AG20443 (cell line): Measurements from ENCODE around the gene FES.

ENCODE experiments used
- DNase-seq: peaks from one replicate; pipeline ENCODE4 v3.0.0; 2012; ENCODE audit warnings: low spot score, mixed read lengths

Gene FES

DNA sequence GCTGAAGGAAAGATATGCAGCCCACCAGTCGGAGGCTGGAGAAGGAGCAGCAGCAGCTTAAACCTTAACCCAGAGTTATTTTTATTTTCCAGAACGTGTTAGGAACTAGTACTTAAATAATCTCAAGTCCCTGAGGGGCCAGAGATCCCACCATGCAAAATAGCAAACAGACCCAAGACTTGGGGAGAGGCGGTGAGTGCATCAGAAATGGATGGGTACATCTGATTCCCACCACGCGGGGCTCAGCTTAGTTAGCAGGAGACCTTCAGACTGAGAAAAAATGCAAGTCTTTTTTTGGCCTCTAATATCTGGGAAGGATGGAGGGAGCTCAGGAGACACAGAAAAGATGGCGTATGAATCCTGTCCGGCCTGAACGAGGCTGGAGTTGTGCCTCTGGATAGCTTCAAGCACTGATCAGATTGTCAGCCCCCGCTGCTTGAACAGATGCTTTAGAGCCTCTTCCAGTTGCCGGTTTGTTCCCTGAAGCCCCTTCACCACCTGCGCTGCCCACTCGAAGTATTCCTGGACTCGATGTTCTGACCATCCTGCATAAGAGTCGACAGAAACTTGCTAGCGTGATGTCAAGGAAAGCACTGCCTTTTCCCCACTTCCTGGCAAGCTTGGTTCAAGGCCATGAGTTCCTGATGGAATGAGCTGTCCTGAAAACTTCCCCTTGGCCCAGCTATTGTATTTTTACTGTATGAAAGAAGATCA is 46.7 kb downstream of the FES start:
- no peak for DNase-seq

DNA sequence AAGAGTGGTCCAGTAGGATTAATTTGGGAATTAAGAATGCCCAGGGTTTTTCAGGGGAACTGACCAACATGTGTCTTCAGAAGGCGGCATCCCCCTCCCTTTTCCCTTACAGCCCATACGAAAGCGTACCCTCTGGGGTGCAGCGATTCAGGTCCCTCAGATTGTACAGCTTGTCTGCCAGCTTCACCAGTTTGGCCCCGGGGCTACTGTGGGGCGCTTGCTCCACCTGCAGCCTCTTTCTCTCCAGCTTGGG is 47.2 kb downstream of the FES start:
- no peak for DNase-seq

DNA sequence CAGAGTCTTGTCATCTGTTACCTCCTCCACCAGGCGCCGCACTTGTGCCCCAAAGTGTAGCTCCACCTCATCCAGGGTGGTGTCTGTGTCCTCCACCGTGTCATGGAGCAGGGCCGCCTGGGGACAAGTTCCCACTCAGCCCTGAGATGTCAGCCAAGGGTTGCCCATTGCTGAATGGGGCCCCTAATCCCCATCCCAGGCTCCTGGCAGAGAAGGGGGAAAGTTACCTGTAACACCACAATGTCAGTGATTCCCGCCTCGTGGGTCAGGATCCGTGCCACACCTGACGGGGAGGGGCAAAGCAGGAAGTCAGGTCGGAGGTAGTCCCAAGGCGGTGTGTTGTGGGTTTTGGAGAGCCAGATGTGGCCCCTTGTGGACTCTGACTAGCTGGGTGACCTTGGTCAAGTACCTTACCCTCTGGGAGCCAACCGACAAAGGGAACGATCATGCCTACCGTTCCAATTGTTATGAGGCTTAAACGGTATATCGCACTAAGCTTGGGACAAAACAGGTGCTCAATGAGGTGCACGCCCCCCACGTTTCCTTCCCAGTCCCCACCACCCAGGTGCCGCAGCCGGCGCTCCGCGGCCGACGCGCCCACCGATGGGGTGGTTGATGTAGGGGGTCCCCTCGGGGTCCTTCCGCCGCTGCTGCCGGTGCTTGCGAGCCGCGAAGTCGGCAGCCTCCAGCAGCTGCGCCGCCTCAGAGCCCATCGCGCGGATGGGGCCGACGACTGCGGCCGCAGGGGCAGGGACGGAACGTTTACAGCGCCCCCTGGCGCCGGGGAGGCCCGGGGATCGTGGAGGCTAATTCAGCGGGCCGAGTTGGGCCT is 47.7 kb downstream of the FES start, which contains the start of gene HDDC3:
Gene HDDC3 (minus strand): TSS at position 722 of the 832 bp plus-strand sequence. CDS start 9 bp downstream, at position 713.
- peak; percentile 97 for DNase-seq

DNA sequence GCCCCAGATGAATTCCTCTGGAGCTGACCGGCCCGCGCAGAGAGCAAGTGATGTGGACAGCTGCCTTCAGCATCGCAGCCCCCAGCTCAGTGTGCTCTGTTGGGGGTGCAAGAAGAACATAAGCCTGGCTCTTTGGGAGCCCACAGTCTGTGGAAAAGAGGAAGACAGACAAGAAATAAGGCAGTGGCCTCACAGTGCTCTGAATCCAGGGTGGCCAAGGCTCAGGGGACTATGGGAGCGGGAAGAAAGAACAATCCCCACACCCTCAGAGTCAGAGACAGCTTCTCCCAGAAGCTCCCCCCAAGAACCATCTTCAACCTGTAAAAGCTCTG is 48.3 kb downstream of the FES start:
- no peak for DNase-seq

DNA sequence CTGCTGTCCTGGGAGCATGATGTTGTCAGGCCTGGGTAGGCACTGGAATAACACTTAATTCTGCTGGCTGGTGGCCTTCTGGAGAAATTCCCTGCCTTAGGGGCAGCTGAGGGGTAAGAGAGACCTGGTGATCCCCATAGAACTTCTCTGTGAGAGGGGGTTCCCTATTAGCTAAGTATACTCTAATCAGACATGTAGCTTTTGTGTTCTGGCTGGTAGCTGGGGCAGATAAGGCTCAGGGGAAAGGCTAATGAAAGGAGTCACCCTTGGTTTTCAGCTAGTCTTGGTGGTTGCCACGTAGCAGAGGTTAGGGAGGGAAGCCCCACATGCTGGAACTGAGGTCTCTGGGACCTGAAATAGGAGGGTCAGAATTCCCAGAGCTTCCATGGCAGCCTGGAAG is 49.0 kb downstream of the FES start:
- no peak for DNase-seq

DNA sequence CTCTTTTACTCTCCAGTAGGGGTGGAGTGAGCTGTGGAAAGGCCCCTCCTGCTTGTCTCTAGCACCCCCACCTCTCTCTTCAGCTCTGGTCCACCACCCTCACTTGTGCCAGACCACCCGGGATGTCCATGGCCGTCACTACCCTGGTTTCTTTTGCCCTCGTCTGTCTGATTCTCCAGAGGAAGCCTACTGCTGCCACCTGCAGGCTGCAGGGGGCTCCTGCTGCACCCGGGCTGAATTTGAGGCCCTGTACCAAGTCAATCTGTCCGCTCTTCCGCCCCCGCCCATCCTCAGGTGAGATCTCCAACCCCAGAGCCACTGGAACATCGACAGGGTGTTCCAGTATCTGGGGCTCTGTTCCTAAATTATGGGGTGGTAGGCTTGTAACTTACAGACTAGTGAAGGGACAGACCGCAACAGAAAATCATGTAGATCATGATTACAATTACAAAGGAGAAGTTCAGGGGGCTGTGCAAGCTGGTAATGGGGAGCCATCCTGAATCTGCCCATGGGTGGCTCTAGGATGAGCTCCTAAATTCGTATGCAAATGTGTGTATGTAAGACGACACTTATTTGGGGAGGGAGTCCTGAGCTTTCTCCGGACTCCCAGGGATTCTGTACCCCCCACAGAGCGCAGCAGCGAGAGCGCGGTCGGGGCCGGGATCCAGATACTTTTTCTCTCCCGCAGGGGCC is 50.1 kb downstream of the FES start:
- DNase-seq: peak; percentile 89

DNA sequence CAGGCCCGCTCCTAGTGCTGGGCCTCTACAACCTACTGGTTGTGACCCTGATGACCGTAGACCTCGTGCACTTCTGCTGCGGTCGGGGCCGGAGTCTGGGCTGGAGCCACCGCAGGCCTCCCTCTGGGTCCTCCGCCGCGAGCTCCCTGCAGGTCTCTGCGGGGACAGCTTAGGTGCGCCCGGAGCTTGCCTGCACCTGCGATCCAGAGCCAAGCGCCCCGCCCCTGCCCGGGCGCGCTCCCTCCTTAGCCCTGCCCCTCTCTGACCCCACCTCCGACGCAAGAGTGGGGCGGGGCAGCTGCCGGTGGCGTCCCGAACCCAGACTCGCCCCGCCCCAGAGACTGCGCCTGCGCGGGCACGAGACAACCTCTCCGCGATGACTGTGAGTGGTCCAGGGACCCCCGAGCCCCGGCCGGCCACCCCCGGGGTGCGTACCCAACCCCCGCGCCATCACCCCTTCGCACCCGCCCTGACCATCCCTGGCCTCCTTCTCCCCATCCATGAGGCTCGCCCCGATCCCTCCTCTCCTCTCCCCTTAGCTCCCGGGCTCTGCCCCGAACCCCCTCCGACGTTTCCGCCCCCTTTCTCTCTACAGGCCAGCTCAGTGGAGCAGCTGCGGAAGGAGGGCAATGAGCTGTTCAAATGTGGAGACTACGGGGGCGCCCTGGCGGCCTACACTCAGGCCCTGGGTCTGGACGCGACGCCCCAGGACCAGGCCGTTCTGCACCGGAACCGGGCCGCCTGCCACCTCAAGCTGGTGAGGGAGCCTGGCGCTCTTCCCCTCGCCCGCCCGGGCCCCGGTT is 50.8 kb downstream of the FES start, which contains the start of gene UNC45A:
Gene UNC45A (plus strand): TSS at position 337 of the 803 bp plus-strand sequence. CDS start 40 bp downstream, at position 377.
- DNase-seq: peak; percentile 98

DNA sequence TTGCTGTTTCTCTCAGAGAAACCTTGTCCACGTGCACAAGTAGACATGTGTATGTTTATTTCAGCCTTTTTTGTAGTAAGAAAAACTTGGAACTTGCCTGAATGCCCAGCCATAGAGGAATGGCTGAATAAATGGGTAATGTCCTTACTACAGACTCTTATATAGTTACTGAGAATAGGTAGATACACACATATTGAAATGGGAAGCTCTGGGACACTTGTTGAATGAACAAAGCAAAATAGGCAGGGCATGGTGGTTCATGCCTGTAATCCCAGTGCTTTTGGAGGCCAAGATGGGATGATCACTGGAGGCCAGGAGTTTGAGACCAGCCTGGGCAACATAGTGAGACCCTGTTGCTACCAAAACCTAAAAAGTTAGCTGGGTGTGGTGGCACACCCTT is 52.5 kb downstream of the FES start:
- DNase-seq: no peak

DNA sequence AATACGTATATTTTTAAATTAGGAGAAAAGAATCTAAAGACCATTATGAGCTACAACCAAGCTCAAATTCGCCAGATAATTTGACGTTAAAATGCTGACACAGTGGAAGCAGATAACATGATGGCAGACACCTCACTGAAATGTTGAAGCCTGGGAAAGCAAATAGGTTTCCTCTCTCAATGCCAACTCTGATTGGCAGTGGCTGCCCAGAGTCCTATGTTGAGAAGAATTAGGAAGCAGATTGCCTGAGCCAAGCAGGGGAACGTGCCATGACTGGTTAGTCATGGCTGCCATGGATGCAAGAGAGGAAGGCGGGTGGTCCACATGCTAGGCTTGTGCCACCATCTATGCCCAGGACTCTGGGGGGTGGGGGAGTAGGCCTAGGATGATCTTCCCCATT is 54.0 kb downstream of the FES start:
- DNase-seq: no peak

DNA sequence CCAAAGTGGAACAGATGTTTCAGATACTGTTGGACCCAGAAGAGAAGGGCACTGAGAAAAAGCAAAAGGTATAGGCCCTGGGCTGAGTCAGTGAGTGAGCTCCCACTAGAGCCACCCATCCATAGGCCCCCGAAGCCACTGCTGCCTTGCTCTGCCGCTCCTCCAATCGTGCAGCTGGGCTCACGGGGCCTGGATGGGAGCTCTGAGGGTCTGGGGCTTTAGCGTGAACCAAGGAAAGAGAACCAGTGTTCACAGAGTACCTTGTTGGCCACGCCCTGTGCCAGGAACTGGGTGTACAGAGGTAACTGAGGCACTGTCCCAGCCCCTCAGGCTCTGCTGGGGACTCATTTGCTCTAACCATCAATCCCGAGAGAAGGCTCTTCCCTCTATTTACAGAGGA is 55.5 kb downstream of the FES start:
- no peak for DNase-seq

DNA sequence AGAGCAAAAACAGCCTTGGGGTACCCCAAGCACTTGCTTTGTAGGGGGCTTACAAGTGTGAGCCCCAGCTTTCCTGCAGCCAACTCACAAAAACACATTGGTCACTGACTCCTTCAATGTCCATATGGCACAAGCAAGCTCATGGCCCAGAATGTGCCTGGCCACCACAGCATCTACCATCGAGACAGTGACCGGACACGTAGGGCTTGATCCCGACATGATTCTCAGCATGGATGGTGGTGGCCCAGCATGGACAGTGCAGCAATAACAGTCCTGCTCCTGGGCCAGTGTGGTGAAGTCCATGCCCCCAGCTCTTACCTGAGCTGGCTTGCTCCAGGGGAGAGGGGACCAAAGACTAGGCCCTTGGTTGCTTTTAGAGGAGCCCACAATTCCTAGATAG is 56.7 kb downstream of the FES start:
- no peak for DNase-seq

DNA sequence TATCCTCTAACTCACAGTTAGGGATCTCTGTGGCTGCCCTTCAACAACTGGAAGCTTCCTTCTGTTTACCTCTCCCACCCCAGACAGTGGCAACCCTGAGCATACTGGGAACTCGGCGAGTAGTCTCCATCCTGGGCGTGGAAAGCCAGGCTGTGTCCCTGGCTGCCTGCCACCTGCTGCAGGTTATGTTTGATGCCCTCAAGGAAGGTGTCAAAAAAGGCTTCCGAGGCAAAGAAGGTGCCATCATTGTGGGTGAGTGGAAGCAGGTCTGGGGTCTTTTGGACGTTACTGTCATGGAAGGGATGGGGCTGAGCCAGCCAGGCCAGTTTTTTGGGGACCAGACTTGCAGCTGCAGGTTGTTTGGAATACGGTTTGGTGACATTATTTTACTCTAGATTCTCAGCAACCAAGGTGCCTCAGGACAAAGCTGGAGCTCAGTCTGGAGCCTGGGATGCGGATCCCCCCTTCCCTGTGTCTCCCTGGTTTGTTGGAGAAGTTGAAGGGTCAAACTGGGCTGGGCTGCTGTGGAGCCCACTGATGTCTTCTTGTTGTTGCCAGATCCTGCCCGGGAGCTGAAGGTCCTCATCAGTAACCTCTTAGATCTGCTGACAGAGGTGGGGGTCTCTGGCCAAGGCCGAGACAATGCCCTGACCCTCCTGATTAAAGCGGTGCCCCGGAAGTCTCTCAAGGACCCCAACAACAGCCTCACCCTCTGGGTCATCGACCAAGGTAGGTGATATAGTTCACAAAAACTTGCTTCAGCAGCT is 58.2 kb downstream of the FES start:
- DNase-seq: no peak

DNA sequence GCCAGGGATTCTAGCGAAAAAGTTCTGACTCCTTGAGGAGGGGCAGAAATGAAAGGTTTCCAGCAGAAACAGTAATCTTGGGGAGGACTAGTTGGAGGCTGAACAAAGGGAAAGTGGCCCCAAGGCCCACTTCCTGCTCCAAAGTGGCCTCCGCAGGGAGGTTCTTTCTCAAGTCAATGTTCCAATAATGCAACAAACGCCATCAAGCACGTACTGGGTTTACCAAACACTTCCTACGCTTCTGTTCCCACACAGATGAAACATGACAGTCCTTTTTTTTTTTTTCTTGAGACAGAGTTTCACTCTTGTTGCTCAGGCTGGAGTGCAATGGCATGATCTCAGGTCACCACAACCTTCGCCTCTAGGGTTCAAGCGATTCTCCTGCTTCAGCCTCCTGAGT is 60.8 kb downstream of the FES start:
- DNase-seq: no peak
